Activated T-cell treated with anti-CD3 and anti-CD28 coated beads for 48 hours (primary cell): ENCODE data around the gene EXOC6B.

Source experiments
- DNase-seq: peaks from one replicate; pipeline ENCODE4 v3.0.0-alpha.2; 2020; ENCODE audit warnings: low read depth

Gene EXOC6B

DNA sequence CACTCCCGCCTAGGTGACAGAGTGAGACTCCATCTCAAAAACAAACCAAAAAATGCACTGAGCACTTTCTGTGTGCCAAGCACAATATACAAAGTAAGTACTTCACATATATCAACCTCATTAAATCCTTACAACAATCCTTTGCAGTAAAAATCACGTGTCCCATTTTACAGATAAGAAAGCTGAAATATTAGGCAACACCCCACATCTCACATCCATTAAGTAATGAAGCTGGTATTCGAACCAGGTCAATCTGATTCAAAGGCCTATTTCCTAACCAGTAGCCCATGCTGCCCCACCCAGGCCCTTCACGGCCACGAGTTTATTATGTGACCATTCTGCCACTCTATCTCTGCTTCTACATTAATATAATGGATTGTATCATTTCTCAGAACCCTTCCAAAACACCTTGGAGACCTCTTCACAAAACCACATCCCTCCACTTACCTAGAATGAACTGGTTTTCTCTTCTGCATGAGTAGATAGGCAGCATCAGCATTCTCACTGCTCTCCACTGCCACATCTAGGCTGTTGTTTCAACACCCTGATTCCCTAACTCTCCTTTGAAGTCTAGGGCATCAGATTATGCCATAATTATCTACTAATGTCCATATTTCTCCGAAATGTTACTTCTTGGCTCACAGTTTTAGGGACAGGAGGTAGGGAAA, 3.1 kb upstream of the EXOC6B start:
- no peak for DNase-seq

DNA sequence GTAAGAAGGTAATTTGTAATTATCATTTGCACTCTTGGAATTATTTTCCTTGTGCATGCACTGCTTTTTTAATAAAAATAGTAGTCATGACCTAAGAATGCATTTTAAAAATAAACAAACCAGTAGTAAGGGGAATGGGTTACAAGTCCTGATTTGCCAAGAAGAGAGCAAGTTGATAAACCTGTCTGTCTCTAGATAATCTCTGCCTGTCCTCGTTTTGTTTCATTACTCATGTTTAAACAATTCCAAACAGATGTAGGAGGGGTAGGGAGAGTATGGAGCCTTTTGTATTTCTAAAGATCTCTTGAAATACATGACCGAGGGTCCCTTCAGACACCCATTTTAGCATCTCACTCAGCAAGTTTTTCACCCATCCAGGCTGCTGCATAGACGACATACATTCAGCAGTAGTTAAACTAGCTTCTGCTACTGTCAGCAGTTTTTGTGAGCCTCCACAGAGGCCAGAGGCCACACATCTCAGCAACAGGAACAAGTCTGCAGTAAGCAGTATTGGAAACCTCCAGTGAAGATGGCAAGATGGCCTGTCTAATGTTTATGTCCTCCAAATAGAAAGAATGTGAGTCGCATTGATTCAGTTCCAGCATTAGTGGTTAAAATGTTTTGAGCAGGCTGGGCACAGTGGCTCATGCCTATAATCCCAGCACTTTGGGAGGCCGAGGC, 2.3 kb upstream of the EXOC6B start:
- no peak for DNase-seq

DNA sequence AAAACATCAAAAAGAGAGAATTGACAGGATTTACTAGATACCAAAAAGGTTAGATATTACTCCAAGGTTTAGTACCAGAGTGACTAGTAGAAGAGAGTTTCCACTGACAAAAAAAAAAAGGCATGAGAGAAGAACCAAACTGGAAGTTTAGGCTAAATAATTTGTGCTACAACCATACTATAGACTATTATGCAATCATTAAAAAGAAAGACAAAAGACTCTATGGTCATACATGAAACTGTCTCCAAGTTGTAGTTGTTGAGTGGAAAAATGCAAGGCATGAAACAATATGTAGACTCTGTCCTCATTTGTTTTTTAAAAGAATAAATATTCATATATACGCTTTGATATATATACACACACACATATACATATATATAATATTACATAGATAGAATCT, 1.7 kb upstream of the EXOC6B start:
- no peak for DNase-seq

GRCh38 chr2:72826156-72826477, 284 bp upstream of the EXOC6B start:
- DNase-seq = no peak

DNA sequence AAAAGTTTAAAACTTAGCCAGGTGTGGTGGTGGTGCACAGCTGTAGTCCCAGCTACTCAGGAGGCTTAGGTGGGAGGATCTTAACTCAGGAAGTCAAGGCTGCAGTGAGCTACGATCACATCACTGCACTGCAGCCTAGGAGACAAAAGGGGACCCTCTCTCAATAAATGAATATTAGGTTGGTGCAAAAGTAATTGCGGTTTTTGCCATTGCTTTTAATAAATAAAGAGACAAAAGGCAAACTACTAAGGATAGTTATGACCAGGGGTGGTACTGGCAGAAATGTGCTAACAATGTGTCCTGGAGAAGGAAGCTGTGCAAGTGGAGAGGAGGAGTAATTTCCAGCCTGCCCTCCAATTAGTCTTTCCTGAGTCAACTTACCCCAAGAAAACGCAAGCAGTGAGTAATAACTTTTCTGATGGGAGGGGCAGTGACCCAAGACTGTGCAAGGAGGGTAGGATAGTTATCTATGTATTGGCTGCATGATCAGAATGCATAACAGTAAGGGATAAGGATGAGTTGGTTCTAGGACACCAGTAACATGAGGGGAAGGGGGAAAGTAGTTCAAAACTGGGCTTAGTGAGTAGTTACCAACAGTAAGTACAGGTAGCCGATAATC, 1.5 kb downstream of the EXOC6B start:
- DNase-seq = no peak

GRCh38 chr2:72822794-72823193, 3.0 kb downstream of the EXOC6B start:
- no peak for DNase-seq

DNA sequence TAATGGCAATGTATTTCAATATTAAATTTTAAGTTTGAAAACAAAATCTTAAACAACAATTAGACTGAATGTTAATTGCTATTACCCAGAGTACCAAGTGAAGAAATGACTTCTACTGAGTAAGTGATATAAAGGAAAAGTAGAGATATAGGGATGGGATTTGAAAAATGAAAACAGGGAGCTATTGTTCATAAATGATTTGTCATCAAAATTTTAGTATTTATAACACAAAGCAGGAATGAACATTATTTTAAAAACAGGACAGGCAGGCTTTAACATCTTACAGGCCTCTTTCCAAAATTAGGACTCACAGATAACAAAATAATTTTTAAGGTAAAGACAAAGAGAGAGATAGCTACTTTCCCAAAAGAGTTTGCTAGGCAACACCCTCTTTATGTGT, 3.9 kb downstream of the EXOC6B start:
- DNase-seq = no peak

DNA sequence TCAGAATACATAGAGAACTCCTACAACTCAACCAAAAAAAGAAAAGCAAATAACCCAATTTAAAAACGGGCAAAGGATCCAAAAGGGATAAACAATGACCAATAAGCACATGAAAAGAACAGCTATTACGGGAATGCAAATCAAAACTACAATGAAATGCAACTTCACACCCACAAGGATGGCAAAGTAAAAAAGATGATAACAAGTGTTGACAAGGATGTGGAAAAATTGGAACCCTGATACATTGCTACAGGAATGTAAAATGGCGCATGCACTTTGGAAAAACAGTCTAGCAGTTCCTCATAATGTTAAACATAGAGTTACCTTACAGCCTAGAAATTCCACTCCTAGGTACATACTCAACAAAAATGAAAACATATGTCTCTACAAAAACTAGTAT, 4.7 kb downstream of the EXOC6B start:
- DNase-seq = no peak

DNA sequence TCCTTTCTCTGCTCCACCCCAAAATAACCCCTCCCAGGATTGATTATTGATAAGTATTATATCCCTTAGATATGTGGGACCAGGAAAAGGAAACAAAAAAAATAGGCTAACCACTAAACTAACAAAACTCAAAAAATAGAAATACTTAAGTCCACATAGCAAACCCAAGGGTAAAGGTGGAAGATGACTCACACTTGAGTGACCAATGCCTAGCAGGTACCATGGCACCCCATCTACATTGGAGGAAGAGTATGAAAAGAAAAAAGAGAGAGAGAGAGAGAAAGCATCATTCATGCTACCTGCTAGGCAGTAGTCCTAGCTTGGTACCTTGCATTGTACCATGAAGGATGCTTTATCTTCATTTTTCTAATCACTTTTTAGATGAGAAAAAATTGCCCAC, 6.3 kb downstream of the EXOC6B start:
- no peak for DNase-seq

- no peak for DNase-seq
Measured at GRCh38 chr2:72815655-72816278, 10.1 kb downstream of the EXOC6B start.

DNA sequence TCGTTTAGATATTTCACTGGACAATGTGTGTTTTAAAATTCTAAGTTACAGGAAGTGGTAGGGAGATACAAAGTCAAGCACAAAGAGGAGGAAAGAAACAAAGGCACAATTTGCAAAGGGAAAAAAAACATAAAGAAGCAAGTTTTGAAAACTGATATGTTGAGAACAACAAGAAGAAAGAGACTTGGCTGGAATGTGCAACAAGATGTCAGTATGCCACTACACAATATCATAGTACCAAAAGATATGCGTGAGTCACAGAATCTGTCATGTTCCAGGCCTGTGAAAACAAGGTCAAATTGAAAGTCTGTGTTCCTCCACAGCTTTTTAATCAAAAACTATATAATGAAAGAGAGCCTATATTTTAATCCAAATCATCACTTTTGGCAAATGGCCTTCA, 12.0 kb downstream of the EXOC6B start:
- no peak for DNase-seq

DNA sequence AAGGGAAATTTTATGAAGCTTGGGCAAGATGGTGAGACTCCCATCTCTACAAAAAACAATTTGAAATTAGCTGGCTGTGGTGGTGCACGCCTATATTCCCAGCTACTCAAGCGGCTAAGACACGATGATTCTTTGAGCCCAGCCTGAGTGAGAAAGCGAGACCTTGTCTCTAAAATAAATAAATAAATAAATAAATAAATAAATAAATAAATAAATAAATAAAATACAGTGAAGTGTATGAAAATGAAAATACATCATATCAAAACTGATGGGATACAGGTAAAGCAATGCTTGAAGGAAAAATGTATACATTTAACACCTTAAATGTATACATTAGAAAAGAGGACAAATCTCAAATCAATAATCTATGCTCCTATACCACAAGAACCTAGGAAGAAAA, 15.7 kb downstream of the EXOC6B start:
- no peak for DNase-seq

GRCh38 chr2:72809095-72809494, 16.7 kb downstream of the EXOC6B start:
- DNase-seq = no peak

DNA sequence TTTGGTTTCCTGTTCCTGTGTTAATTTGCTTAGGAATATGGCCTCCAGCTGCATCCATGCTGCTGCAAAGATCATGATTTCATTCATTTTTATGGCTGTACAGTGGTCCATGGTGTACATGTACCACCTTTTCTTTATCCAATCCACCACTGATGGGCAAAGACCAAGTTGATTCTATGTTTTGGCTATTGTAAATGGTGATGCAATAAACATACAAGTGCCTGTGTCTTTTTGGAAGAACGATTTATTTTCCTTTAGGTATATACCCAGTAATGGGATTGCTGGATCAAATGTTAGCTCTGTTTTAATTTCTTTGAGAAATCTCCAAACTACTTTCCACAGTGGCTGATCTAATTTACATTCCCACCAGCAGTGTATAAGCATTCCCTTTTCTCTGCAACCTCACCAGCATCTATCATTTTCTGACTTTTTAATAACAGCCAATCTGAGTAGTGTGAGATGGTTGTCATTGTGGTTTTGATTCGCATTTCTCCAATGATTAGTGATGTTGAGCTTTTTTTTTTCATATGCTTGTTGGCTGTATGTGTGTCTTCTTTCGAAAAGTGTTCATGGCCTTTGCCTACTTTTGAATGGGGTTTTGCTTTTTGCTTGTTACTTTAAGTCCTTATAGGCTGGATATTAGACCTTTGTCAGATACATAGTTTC, 19.4 kb downstream of the EXOC6B start:
- DNase-seq = no peak

DNA sequence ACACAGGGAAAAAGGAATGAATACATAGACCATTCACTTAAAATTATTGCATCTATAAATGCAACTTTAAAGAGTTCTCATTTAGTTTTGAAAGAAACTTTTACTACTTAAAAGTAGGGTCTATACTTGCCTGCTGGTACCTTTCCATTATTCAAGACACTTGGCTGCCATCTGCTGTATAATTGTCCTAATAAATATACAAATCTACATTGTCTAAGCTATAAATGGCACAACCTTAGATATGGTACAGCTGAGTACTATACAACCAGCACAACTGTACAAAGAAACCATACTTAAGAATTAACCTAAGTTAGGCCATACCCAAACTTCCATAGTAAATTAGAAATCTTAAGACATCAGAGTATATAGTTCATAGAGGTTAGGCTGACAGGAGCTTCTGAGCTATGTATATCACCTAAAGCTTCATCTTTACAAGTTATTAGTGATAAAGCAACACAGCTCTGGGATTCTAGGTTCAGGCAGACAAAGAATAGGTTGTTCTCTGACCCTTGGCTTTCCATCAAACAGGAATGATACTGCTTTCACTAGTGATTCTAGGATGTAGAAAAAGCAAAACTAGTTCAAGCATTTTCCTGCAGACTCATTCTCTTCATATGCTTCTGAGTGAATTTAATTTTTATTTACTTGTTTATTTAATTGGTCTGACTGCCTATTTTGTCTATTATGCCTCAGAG, 22.1 kb downstream of the EXOC6B start:
- no peak for DNase-seq

- DNase-seq = no peak
Measured at GRCh38 chr2:72803151-72803550, 22.7 kb downstream of the EXOC6B start.

DNA sequence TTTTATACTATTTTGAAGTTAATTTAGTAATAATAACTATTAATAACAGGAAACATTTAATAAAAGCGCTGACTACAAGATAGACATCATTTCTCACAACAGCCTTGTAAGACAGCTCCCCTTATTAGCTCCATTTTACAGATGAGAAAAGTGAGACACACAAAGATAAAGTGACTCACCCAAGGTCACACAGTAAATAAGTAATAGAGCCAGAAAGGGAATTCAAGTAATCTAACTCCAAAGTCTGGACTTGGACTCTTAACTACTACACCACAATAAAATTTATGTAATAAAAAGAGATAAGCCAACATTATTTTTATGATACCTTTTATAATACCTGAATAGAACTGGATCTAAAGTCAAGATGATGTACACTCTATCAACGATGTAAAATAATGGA, 25.3 kb downstream of the EXOC6B start:
- DNase-seq = no peak

DNA sequence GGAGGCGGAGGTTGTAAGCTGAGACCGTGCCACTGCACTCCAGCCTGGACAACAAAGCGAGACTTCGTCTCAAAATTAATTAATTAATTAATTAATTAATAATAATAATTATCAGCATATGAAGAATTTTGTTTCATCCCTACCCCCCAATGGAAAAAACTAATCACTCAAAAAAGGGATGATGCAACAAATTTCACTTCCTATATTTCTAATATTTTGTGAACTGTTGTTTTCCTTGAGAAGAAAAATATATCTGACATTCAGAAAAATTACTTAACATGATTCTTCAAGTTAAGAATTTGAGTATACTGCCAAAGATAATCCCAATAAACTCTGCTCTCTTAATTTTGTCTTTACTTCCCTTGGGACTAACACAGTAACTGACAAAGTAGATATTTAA, 28.1 kb downstream of the EXOC6B start:
- DNase-seq = no peak

- no peak for DNase-seq
Measured at GRCh38 chr2:72796766-72797165, 29.1 kb downstream of the EXOC6B start.

- no peak for DNase-seq
Measured at GRCh38 chr2:72794572-72794971, 31.3 kb downstream of the EXOC6B start.

GRCh38 chr2:72793798-72794440, 31.9 kb downstream of the EXOC6B start:
- no peak for DNase-seq

DNA sequence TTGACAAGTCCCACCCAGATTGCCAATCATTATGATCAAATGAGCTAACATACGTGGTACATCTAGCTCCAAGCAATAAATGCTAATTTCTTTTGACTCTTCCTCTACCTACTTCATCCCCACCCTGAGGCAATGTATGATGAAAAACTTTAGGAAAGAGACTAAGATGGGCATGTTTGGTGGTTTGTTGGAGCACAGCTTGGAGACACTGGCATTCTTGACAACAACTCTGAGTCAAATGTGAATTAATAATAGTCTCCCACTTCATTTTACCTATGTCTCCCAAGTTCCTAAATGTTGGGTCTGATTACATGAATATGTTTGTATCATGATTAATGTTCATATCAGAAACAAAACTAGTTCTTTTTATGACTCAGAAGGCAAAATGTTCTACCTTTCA, 36.6 kb downstream of the EXOC6B start:
- no peak for DNase-seq
